GOT3 (cell line): ENCODE data around the gene RNPEPL1.
A peak's percentile ranks its signal among the peaks of the same experiment; 100 is the strongest.

Experiments
- DNase-seq: peaks from one replicate; lab custom pipeline; 2025; ENCODE audit warnings: mixed read lengths; lab: John Stamatoyannopoulos, UW

Gene RNPEPL1

DNA sequence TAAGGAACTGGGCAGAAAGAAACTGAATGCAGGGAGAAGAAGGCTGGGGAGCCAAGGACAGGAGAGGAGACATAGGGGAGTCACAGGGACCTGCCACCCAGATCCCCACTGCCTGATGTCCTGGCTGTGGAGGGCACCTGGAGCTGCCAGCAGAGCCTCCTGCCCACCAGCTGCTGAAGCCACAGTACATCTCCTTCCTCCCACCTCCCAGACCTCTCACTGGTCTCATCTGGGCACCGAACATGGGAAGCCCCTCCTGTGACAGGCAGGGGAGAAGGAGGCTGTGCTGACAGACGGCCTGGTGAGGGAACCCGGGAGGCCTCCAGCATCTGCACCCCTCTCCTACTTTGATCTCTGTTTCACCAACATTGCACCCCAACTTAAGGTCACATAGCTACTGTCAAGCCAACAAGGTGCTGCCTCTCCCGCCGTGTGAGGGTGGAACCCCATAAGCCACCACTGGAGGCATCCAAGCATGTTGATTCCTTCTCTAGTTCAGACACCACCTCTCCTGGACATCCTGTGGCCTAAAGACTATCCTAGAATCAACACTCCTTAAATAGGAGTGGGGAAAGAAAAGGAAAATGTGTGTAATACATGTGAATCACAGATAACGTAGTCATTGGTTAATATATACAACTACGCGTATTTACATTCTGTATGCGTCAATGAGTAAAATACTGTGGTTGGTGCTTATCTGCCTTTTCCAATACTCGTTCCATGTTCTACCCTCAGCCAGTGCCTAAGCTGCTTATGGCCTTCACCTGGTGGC is 3.5 kb upstream of the RNPEPL1 start:
- DNase-seq: no peak

DNA sequence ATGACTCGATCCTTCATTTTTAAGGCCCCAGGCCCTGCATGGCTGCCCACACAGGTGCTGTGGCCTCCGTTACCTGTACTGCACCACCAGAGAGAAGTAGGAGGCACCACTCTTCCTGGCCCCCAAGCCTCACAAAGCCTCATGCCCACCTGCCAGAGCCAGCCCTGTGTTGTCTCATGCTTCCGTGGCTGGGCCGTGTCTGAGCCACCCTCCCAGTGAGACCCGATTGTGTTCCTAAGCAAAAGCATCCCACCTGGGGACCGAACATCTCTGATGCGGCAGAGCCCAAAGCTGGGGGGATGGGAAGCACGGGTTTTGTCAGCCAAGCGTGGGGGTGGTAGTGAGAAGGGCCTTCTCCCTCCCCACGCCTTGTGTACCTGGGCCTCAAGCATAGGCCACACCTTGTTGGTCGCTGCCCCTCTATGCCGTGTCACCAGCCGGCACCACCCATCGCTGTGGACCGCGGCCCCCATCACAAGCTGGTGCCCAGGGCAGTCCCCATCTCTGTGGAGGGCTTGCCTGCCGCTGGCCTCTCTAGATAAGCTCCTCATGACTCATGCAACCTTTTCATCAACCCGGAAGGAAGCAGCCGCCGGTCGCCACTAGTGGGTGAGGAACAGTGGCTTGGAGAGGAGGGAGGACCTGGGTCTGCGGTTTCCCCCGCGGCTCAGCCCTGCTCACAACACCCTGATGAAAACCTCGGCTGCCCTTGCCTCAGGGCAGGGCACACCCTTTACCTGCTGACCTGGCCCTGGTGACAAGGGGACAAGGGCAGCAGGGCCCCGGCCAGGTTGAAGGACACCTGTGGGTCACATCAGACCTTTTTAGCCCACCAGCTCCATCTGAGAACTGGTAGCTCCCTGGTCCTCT is 2.7 kb upstream of the RNPEPL1 start:
- DNase-seq: peak; percentile 52

DNA sequence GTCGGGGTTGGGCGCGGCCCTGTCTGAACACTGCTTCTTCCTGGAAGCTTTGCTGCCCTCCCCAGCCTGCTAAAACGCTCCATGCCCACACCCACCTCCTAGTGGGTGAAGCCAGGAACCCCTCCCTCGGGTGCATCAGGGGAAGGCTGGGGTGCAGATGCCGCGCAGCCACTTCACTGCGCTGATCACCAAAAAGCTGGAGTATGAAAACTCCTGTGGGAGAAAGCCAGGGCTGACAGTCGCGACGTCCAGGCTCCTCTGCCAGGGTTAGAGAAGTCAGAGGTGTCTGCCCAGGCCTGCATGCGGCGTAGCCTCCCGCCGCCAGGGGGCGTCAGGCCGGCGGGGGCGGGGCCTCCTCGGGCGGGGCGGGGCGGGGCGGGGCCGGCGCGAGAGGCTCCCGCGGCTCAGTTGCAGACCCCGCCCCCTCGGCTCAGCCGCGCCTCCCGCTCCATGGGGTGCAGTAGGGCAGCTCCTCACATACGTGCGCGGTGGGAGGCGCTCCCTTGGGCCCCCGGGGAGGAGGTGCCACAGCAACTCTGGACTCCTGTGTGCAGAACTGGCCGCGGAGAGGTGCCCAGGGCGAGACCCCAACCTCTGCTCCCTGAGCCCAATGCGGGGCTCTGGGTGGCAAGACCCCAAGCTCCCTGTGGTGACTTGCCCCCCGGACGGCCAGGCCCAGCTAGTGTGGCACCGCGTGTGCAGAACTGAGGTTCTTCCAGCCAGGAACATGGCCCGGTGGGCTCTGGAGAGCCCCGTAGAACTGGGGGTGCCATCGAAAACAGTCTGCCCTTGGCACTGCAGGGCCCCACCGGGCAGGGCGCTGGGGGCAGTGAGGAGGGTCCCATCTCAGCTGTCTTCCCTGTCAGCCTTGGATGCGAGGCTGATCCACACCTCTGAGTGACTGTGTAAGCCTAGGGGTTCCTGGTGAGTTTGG is 1.8 kb upstream of the RNPEPL1 start:
- peak; percentile 42 for DNase-seq

DNA sequence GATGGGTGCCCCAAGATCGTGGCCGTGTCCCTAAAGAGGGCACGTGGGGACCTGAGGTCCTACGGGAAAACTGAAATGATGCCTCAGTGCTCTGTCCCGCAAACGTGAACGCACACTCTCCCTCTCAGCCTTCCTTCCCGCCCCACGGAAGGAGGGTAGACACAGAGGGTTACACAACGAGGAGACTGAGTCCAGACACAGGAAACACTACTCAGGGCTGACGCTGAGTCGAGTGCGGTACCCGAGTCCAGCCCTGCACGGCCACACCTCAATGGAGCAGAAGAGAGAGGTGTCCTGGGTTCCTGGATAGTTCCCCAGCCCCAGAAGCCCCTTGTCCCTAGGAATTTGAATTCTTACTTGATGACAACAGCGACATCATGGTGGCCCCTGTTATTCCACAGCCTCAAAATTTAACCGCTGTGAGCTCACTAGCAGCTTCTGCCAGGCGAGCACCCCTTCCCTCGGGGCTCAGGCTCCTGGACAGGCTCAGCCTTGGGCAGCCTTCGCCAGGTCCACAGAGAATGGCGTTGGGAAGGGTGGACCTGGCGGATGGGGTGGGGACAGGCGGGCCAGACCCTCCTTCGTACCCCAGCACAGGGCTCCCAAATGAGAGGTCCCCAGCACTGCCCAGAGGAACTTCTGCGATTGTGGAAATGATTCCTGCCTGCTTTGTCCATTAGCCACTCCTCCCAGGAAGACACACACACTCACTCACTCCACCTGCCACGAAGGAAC is 980 bp upstream of the RNPEPL1 start:
- no peak for DNase-seq

DNA sequence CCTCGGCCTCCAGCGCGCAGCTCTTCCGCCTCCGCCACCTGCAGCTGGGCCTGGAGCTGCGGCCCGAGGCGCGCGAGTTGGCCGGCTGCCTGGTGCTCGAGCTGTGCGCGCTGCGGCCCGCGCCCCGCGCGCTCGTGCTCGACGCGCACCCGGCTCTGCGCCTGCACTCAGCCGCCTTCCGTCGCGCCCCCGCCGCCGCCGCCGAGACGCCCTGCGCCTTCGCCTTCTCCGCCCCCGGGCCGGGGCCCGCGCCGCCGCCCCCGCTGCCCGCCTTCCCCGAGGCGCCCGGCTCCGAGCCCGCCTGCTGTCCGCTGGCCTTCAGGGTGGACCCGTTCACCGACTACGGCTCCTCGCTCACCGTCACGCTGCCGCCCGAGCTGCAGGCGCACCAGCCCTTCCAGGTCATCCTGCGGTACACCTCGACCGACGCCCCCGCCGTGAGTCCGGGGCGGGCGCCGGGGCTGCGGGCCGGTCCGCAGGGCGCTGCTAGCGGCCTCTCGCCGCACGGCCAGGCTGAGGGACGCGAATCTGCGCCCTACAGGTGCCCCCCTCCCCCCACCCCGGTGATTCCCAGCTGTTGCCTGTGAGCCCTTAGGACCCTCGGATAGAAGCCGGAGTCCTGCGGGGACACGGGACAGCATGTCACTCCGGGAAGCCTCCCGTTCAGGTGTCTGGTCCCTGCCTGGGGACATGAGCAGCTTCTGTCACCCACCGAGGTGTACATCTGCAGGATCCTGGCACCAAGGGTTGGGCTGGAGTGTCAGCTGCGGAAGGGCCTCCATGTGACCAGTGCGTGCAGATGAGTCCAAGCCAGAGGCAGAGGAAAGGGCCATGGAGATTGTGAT is 616 bp downstream of the RNPEPL1 start:
- no peak for DNase-seq

DNA sequence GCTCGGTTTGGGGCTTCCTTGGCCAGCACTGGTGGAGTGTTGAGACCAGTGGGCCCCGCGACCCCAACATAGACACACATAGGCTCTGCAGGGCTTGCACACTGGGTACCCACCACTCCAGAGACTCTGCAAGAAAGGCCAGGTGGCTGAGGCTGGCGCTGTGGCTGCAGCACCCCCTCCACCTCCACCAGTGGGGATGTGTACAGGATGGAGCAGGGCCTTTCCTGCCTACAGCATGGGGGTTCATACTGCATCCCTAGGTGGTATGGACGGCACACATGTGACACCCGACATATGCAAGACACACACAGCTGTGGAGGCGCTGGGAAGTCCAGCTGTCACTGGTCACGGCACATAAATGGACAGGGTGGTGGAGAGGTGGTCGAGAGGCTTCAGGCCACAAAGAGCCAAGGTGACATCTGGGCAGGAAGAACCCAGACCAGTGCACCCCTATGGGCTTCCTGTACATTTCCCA is 1.3 kb downstream of the RNPEPL1 start:
- no peak for DNase-seq

DNA sequence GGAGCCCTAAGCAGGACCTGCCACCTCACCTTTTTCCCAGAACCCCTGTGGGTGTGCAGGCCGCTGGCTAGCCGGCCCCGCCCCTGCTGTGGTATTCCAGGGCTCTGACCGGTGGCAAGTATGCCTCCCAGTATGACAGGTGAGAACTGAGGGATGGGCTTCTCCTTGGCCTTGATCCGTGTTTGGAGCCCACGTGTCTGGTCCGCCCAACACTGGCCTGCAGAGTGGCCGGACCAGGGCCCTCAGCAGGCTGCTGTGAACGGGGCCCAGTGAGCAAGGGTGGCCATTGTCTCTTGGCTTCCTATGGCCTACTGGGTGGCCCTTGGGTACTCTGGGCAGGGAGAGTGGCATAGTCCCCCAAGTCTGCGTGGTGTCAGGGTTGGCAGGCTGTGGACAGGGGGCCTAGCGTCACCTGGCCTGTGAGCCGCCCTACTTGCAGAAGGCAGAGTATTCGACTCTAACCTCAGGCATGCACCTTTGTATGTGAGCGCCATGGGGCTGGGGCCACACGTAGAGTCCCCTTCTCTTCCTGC is 1.8 kb downstream of the RNPEPL1 start:
- DNase-seq: no peak

DNA sequence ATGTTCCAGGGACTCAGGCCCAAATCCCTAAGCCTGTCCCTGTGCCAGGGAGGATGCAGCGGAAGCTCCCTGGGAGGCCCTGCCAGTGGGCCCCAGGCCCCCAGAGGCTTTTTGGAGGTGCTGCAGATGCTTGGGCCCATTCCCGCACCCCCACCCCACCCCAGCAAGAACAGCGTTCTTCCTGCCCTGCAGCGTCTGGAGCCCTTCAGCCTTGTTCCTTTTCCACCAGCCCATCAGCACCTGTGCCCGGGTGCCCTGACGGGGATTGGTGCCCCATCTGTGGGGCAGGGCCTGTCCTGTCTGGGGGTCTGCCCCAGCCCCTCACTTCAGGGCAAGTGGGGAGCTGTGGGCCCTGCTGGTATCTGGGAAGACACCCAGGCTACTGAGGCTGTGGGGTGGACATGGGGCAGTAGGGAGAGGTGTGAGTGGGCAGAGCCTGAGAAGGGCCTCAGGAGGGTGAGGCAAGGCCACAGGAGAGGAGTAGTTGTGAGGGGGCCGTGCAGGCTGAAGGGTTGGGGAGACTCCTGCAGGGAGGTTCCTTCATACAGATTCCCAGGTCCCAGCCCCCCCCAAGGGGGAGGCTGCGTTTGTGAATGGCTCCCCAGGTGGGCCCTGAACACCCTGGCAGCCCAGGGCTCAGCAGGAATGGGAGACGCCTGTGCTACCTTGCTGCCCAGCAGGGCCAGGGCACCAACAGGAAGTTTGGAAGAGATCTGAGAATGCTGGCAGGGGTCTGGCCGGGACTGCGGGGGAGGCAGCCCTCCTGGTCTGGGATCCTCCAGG is 2.4 kb downstream of the RNPEPL1 start:
- DNase-seq: no peak

DNA sequence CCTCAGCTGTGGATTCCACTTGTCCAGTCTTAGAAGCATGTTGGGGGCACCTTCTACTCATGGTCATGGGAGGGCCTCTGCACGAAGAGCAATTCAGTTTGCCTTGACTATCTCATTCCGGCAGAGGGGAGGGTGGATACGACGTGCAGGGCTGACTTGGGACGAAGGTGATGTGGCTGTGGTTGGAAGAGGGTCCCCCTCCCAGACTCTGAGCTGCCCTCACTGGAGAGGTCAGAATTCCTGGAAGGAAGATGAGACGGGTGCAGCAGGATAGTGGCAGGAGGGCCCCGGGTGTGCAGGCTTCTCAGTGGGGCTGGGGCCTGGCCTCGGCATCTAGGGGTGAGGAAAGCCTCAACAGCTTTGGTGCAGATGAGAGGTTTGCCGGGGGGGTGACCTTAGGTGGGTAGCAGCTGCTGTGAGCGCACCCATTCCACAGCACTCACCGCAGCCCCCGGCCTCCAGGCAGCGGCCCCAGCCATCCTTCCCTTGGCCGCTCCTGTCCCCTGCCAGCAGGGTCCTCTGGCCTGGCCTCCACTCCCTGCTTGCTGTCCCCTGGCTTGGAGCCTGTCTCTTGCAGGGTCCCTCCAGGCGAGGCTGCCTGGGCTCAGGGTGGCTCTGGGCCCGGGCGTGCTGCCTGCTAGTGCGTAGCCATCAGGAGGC is 3.2 kb downstream of the RNPEPL1 start:
- no peak for DNase-seq

DNA sequence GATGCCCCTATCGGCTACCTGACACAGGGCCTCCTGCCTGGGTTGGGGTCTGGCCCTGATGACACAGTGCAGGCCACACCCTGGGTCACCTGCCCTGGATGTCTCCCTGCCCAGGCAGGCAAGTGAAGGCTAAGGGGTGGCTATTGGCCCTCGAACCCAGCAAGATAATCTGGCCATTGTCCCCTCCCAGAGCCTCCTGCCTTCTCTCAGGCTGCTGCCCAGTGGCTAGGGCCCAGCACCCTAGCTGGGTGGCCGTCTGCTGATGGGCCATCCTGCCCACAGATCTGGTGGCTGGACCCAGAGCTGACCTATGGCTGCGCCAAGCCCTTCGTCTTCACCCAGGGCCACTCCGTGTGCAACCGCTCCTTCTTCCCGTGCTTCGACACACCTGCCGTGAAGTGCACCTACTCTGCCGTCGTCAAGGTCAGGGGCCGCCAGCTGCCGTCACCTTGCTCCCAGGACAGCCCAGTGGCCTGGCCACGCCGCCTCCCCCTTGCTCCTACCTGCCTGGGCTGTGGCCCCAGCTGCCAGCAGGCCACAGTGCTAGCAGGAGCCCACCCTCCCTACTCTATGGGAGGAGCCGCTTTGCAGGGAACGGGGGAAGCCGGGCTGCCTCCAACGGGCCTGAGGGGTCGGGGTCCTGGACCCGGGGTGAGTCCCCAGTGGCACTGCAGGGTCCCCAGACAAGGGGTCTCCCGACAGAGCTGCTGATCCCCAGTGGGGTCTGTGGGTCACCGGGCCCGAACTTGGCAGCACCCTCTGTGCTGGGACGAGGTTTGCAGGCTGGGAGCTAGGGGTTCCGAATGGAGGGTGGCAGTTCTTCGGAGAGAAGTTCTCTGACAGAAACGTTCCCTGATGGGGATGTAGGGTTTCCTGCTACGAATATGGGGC is 4.1 kb downstream of the RNPEPL1 start:
- DNase-seq: no peak

DNA sequence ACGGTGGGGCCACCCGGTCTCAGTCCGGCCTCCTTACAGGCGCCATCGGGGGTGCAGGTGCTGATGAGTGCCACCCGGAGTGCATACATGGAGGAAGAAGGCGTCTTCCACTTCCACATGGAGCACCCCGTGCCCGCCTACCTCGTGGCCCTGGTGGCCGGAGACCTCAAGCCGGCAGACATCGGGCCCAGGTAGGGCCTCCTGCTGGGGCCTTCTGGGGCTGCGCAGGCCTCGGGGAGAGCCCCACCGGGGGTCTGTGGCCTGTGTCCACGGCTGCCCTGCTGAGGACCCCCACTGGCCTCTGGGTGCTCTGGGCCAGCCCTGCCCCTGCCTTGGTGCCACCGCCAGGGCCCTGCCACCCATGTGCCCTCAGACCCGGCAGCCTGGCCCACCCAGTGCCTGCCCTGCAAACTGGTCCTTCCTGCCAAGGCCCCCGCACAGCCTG is 4.8 kb downstream of the RNPEPL1 start:
- DNase-seq: no peak

DNA sequence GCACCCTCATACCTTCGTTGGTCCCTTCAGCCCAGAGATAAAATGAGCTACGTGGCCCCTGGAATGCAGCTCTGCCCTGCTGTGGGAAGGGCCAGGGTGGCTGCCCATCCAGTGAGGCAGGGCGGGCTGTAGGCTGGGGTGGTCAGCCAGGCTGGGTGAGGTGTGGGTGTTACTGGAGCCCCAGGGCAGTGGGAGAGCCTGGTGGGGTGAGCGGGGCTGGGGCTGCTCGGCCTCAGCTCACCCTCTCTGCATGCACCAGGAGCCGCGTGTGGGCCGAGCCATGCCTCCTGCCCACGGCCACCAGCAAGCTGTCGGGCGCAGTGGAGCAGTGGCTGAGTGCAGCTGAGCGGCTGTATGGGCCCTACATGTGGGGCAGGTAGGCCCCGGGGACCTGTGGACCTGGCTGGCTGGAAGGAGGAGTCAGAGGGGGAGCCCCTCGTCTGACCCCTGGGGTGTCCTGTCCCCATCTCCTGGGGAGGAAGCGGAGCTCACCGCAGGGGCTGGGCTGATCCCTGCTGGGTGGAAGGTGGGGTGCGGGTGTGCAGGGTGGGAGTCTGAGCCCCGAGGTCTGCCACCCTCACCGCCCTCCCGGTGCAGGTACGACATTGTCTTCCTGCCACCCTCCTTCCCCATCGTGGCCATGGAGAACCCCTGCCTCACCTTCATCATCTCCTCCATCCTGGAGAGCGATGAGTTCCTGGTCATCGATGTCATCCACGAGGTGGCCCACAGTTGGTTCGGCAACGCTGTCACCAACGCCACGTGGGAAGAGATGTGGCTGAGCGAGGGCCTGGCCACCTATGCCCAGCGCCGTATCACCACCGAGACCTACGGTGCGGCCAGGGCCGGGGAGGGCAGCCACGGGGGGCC is 5.5 kb downstream of the RNPEPL1 start:
- DNase-seq: no peak

DNA sequence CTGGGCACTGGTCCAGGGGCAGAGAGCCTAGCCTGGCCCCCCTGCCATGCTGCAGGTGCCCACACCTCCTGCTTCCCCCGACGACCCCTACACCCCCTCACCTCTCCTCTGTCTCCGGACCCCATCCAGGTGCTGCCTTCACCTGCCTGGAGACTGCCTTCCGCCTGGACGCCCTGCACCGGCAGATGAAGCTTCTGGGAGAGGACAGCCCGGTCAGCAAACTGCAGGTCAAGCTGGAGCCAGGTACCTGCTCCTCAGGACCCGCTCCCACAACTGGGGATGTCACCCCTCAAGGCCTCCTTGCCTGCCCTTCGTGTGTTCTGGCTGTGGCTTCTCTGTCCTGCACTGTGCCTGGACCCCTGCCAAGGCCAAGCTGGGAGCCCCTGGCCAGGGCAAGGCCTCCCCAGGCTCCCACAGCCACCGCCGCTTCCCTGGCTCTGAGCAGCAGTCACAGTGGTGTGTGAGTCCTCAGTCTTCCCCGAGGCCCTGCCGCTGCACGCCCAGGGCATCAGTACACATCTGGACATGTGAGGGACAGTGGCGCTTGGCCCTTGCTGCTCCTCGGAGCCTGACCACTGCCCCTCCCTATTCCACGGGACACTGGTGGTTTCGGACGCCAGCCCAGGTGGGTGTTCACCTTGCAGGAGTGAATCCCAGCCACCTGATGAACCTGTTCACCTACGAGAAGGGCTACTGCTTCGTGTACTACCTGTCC is 6.3 kb downstream of the RNPEPL1 start:
- DNase-seq: no peak

DNA sequence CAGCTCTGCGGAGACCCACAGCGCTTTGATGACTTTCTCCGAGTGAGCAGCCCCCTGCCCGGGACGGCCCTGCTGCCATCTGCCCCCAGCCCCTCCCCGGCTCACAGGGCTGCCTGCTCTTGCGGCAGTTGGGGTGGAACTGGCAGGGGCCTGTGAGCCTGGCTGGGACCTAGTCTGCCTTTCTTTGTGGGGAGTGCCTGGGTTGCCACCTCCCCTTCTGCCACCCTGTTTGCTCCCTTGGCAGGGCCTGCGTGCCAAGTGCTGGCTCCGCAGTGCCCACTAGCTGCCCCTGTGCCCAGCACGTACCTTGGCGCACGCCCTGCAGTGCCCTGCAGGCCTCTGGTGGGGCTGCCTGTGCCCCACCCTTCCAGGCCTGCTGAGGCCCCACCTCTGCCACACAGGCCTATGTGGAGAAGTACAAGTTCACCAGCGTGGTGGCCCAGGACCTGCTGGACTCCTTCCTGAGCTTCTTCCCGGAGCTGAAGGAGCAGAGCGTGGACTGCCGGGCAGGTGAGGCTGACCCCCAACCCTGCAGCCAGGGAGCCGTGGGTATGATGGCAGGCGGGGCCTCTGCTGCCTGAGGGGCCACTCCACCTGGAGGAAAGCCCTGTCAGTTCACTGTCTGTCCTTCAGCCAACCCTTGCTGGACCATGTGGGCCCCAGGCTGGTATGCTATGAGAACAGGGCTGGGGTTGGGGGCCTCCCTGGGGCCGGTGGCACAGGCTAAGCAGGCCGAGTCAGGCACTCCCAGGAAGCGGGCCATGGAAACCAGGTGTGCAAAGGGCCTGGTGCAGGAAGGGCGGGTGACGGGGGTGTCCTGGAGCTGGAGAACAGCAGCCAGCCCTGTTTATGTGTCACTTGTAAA is 7.0 kb downstream of the RNPEPL1 start:
- DNase-seq: no peak

DNA sequence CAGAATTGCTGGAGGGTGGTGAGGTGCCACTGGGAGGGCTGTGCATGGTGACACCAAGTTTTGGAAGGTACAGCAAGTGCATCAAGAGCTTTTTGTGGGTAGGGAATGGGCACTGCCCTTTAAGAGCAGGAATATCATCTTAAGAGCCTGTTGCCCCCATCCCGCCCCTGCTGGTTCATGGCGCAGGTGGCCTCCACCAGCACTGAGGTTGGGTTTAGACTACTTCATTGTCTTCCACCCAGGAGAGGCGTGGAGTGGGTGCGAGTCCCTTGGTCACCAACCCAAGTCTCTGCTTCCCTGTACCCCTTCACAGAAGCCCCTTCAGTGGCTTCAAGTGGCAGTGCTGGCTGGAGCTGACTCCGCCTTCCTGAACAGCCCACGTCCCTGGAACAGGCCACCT is 7.8 kb downstream of the RNPEPL1 start:
- no peak for DNase-seq
